Fibroblast of lung (primary cell): ENCODE measurements around the gene LRRC26.

Experiments
- CTCF ChIP-seq, 2 donors: IDR thresholded peaks in 1 of 2; conservative IDR thresholded peaks in 1 of 2; 1 replicate in 1 of 2; 2 replicates in 1 of 2; pipeline ENCODE4 v1.5.1; 2011 to 2012; ENCODE audit warnings: low read length in 2 of 2, control low read depth in 1 of 2, inconsistent platforms in 1 of 2, low read depth in 1 of 2, mild to moderate bottlenecking in 1 of 2
- EZH2 ChIP-seq: IDR thresholded peaks from 2 replicates; pipeline ENCODE4 v1.5.1; 2012; ENCODE audit warnings: low read length, control low read depth, mild to moderate bottlenecking; ENCODE audit errors: missing control alignments

DNA sequence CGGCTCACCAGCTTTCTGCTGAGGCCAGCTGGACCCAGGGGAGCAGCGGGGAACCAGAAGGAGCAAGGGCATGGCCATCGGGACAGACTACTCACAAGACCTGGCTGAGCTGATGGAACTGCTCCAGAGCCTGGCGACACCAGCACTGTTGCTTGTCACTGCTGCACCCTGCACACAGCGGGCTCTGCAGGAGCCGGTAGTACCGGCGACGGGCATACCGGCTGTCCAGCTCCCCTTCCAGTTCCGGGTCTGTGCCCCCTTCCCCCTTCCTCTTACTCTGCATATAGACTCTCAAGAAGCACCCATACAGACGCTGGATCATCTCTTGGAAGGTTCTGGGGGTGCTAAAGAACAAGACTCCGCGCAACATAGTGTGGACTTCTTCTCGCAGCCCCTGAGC is 17.5 kb upstream of the LRRC26 start:
- TF ChIP-seq CTCF (conservative IDR thresholded peaks at IDR 0.05 in 1 of 2, IDR thresholded peaks at IDR 0.05 in 1 of 2; ENCODE audit: low read depth in 1 of 2, low read length in 2 of 2), result no peak
- no peak for TF ChIP-seq EZH2
